Measurements from ENCODE around the gene PCNA. TPM values are rescaled to one million over a fixed set of nuclear protein-coding genes. Genes with fewer than 3 reads are reported as not detected.
"Not testable (repeated sequence)": the region's sequence is repeated elsewhere in the genome, so short reads cannot be mapped to it uniquely, and the experiment has no call there.

Gene PCNA
- total RNA-seq, 4 donors from 2014 or later = 18.3 to 56.7 (median 38.2) TPM

DNA sequence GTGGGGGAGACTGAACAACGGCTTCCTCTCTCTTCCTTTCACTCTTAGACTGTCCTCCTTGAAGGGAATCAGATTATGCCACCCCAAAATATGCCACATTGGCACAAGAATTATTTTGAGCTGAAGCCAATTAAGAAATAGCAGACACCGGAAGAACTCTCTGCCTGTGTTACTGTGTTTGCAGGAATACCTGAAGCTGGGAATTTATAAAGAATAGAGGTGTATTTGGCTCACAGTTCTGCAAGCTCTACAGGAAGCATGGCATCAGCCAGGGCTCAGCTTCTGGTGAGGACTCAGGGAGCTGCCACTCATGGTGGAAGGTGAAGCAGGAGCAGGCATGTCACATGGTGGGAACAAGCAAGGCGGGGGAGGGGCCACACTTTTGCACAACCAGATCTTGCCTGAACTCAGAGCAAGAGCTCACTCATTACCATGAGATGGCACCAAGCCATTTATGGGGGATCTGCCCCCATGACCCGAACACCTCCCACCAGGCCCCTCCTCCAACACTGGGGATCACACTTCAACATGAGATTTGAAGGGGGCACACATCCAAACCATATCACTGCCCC, 46.0 kb downstream of the PCNA start:
- WGBS, 2 donors (ENCODE audit: low coverage in 1 of 2) = 57% methylated on average over 4 of the region's 4 CpGs; no CpG with 5 or more reads in 1 of the 2 donors
- DNase-seq = peak; percentile 37
- intact Hi-C loops (cut with DNase I; ENCODE audit: low total_unique reads) = no loop called here
- Histone ChIP-seq H3K9me3 (no peaks in the 10 kb centered on the region), H3K36me3 (no peaks in the 10 kb centered on the region), H3K4me3 (no peak overlapping the region), H3K4me1 (peaks cover 14 to 41% (median 30%) of the 10 kb centered on the region in 4 donors), H3K27me3 (no peaks in the 10 kb centered on the region), H3K27ac (peak overlapping the region; percentile 57 to 84 (median 78))
- no peak for TF ChIP-seq EP300 (IDR thresholded peaks at IDR 0.05; ENCODE audit: low read depth)
- no peak for TF ChIP-seq CTCF (IDR thresholded peaks at IDR 0.05)
- TF ChIP-seq POLR2AphosphoS5 (IDR thresholded peaks at IDR 0.05) = no peak
- no peak for TF ChIP-seq POLR2A (IDR thresholded peaks at IDR 0.05)
- in situ Hi-C loops (cut with MboI; ENCODE audit: low pct_ligation_motif_present in 1 of 4, low pct_unique_long_range_greater_than_20kb in 1 of 4, low sequenced_read_pairs in 3 of 4) = no loop called here

- peaks cover 14 to 36% (median 23%) of the 10 kb centered on the region in 4 donors for H3K4me1 ChIP-seq
- peak overlapping the region; percentile 57 to 84 (median 78) for H3K27ac ChIP-seq
- intact Hi-C loops (cut with DNase I; ENCODE audit: low total_unique reads) (no loop called here), in situ Hi-C loops (cut with MboI; ENCODE audit: low pct_ligation_motif_present in 1 of 4, low pct_unique_long_range_greater_than_20kb in 1 of 4, low sequenced_read_pairs in 3 of 4) (no loop called here)
- no peaks in the 10 kb centered on the region for H3K36me3 ChIP-seq
- peak; percentile 93 for DNase-seq
- H3K4me3 ChIP-seq = no peak overlapping the region
- H3K9me3 ChIP-seq = no peaks in the 10 kb centered on the region
- WGBS, 2 donors (ENCODE audit: low coverage in 1 of 2) = 65 to 93% methylated on average over 3 to 8 of the region's 8 CpGs
- TF ChIP-seq POLR2AphosphoS5 (IDR thresholded peaks at IDR 0.05) (peak in 2 of 3 donors; percentile 48 to 55), POLR2A (IDR thresholded peaks at IDR 0.05) (no peak)
- no peaks in the 10 kb centered on the region for H3K27me3 ChIP-seq
These were observed 46.8 kb downstream of the PCNA start for GRCh38 chr20:5072756-5073659.

DNA sequence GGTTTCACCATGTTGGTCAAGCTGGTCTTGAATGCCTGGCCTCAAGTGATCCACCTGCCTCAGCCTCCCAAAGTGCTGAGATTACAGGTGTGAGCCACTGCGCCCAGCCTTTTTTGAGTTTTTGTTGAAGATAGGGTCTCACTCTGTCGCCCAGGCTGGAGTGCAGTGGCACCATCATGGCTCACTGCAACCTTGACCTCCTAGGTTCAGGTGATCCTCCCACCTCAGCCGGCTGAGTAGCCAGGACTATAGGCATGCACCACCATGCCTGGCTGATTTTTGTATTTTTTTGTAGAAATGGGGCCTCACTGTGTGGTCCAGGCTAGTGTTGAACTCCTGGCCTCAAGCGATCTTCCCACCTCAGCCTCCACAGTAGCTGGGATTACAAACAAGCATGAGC, 47.8 kb downstream of the PCNA start:
- H3K27me3 ChIP-seq; in situ Hi-C loops (cut with MboI; ENCODE audit: low pct_ligation_motif_present in 1 of 4, low pct_unique_long_range_greater_than_20kb in 1 of 4, low sequenced_read_pairs in 3 of 4); H3K36me3 ChIP-seq; intact Hi-C loops (cut with DNase I; ENCODE audit: low total_unique reads); H3K27ac ChIP-seq; H3K9me3 ChIP-seq; H3K4me3 ChIP-seq; DNase-seq: not testable (repeated sequence)
- peaks cover 14 to 31% (median 19%) of the 10 kb centered on the region in 4 donors for H3K4me1 ChIP-seq
- 94 to 96% methylated on average over 2 to 4 of the region's 4 CpGs for WGBS, 2 donors (ENCODE audit: low coverage in 1 of 2)

DNA sequence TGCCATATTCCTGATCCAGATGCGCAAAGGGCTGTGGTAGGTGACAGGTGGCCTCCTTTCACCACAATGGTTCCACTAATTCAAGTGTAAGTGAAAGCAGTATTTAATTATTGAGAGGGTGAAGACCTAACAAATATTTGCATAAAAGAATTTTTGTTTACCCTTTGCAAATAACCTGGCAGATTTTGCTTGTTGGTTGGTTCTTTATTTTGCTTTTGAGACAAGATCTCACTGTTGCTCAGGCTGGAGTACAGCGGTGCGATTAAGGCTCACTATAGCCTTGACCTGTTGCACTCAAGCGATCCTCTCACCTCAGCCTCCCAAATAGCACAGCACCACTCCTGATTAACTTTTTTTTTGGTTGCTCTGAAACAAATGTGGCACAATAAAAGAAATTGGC, 49.2 kb downstream of the PCNA start:
- no peaks in the 10 kb centered on the region for H3K9me3 ChIP-seq
- 95 to 97% methylated on average over 3 to 4 of the region's 4 CpGs for WGBS, 2 donors (ENCODE audit: low coverage in 1 of 2)
- TF ChIP-seq POLR2AphosphoS5 (IDR thresholded peaks at IDR 0.05) (no peak), POLR2A (IDR thresholded peaks at IDR 0.05) (no peak), EP300 (IDR thresholded peaks at IDR 0.05; ENCODE audit: low read depth) (no peak), CTCF (IDR thresholded peaks at IDR 0.05) (no peak)
- H3K27me3 ChIP-seq = no peaks in the 10 kb centered on the region
- no peak overlapping the region for H3K4me3 ChIP-seq
- H3K4me1 ChIP-seq = peaks cover 14 to 31% (median 19%) of the 10 kb centered on the region in 4 donors
- no peak overlapping the region for H3K27ac ChIP-seq
- no peaks in the 10 kb centered on the region for H3K36me3 ChIP-seq
- no peak for DNase-seq
- in situ Hi-C loops (cut with MboI; ENCODE audit: low pct_ligation_motif_present in 1 of 4, low pct_unique_long_range_greater_than_20kb in 1 of 4, low sequenced_read_pairs in 3 of 4) = no loop called here
- intact Hi-C loops (cut with DNase I; ENCODE audit: low total_unique reads) = no loop called here

GRCh38 chr20:5070081-5070480, 49.7 kb downstream of the PCNA start:
- no peak for TF ChIP-seq POLR2A (IDR thresholded peaks at IDR 0.05)
- TF ChIP-seq POLR2AphosphoS5 (IDR thresholded peaks at IDR 0.05) = no peak
- TF ChIP-seq CTCF (IDR thresholded peaks at IDR 0.05) = no peak
- TF ChIP-seq EP300 (IDR thresholded peaks at IDR 0.05; ENCODE audit: low read depth) = no peak
- H3K4me1 ChIP-seq = peaks cover 14 to 29% (median 19%) of the 10 kb centered on the region in 4 donors
- no peak for DNase-seq
- H3K36me3 ChIP-seq = no peaks in the 10 kb centered on the region
- H3K27me3 ChIP-seq = no peaks in the 10 kb centered on the region
- intact Hi-C loops (cut with DNase I; ENCODE audit: low total_unique reads) = no loop called here
- 83 to 92% methylated on average over 1 to 7 of the region's 7 CpGs for WGBS, 2 donors (ENCODE audit: low coverage in 1 of 2)
- H3K27ac ChIP-seq = no peak overlapping the region
- H3K9me3 ChIP-seq = no peaks in the 10 kb centered on the region
- no peak overlapping the region for H3K4me3 ChIP-seq
- in situ Hi-C loops (cut with MboI; ENCODE audit: low pct_ligation_motif_present in 1 of 4, low pct_unique_long_range_greater_than_20kb in 1 of 4, low sequenced_read_pairs in 3 of 4) = no loop called here

All from transverse colon (tissue), 4 donors.